Erythroblast (primary cell): Measurements from ENCODE around the gene LAMB4.

Experiments used
- GATA1 ChIP-seq: IDR thresholded peaks from 2 replicates; pipeline ENCODE4 v1.6.1; 2011; ENCODE audit warnings: low read depth, mild to moderate bottlenecking, control low read depth, low read length, moderate library complexity
- POLR2A ChIP-seq: IDR thresholded peaks from 2 replicates; pipeline ENCODE4 v1.6.1; 2011; ENCODE audit warnings: mild to moderate bottlenecking, low read length

GRCh38 chr7:107995184-107996071 is 134.7 kb downstream of the LAMB4 start:
- TF ChIP-seq POLR2A (no peak), GATA1 (no peak)
